Bronchial epithelial cell (primary cell): ENCODE results near the gene WDR37. TPM values are rescaled to one million over a fixed set of nuclear protein-coding genes. Genes with fewer than 3 reads are reported as not detected.

Experiments used
- DNase-seq: peaks from one replicate; pipeline ENCODE4 v3.0.0-alpha.2; 2010; ENCODE audit warnings: low read depth
- FAIRE-seq: peaks from 2 replicates; lab custom pipeline; 2011; peaks lifted over from hg19 to GRCh38; lab: Jason Lieb, UNC
- H3K27me3 ChIP-seq: 2 replicates; pipeline ENCODE4 v1.5.1; 2011; ENCODE audit warnings: low read length; ENCODE audit not compliant: control insufficient read depth, insufficient read depth
- H3K36me3 ChIP-seq: 2 replicates; pipeline ENCODE4 v1.5.1; 2011; ENCODE audit warnings: low read length; ENCODE audit not compliant: control insufficient read depth, insufficient read depth
- H3K4me3 ChIP-seq: 2 replicates; pipeline ENCODE4 v1.5.1; 2011; ENCODE audit warnings: mild to moderate bottlenecking, low read depth, low read length, control low read depth
- CTCF ChIP-seq: IDR thresholded peaks from 2 replicates; pipeline ENCODE4 v1.5.1; 2011; ENCODE audit warnings: mild to moderate bottlenecking, moderate library complexity, low read length, control low read depth, inconsistent platforms; ENCODE audit not compliant: insufficient read depth, severe bottlenecking
- total RNA-seq: library from RNA; depleted of rRNA; stranded (reverse); fragments of >200 nt; gene quantifications from 2 replicates; pipeline ENCODE4 v1.2.1, GENCODE V29; 2014

WDR37 gene
- total RNA-seq, 1 donor from 2014 or later, result 11.1 TPM

GRCh38 chr10:1120306-1120705, 64.1 kb downstream of the WDR37 start:
- no peak for TF ChIP-seq CTCF
- no peak for FAIRE-seq
- DNase-seq, result no peak
- Histone ChIP-seq H3K4me3 (no peak overlapping the region), H3K27me3 (no peaks in the 10 kb centered on the region), H3K36me3 (peaks cover 26% of the 10 kb centered on the region)

- FAIRE-seq, result no peak
- Histone ChIP-seq H3K27me3 (no peaks in the 10 kb centered on the region), H3K36me3 (peaks cover 23% of the 10 kb centered on the region), H3K4me3 (no peak overlapping the region)
- no peak for TF ChIP-seq CTCF
- DNase-seq, result no peak
Measured at GRCh38 chr10:1120801-1121211, 64.6 kb downstream of the WDR37 start.

- H3K27me3 ChIP-seq, result no peaks in the 10 kb centered on the region
- no peak for DNase-seq
- no peak for TF ChIP-seq CTCF
- H3K36me3 ChIP-seq, result peaks cover 21% of the 10 kb centered on the region
- H3K4me3 ChIP-seq, result no peak overlapping the region
- FAIRE-seq, result no peak
Measured at GRCh38 chr10:1121271-1121970, 65.2 kb downstream of the WDR37 start.

- Histone ChIP-seq H3K27me3 (no peaks in the 10 kb centered on the region), H3K4me3 (no peak overlapping the region), H3K36me3 (peaks cover 24% of the 10 kb centered on the region)
- no peak for TF ChIP-seq CTCF
- DNase-seq (no peak), FAIRE-seq (no peak)
Measured at GRCh38 chr10:1122349-1122748, 66.2 kb downstream of the WDR37 start.

GRCh38 chr10:1123198-1123597, 67.0 kb downstream of the WDR37 start:
- DNase-seq (no peak), FAIRE-seq (no peak)
- H3K27me3 ChIP-seq, result no peaks in the 10 kb centered on the region
- no peak for TF ChIP-seq CTCF
- no peak overlapping the region for H3K4me3 ChIP-seq
- peaks cover 24% of the 10 kb centered on the region for H3K36me3 ChIP-seq

GRCh38 chr10:1123972-1124371, 67.8 kb downstream of the WDR37 start:
- Histone ChIP-seq H3K4me3 (no peak overlapping the region), H3K27me3 (no peaks in the 10 kb centered on the region), H3K36me3 (peaks cover 23% of the 10 kb centered on the region)
- DNase-seq, result no peak
- peak; percentile 84 for FAIRE-seq
- TF ChIP-seq CTCF, result no peak
